Fibroblast of villous mesenchyme (primary cell): ENCODE results near the gene LUC7L3. TPM values are rescaled to one million over a fixed set of nuclear protein-coding genes. Genes with fewer than 3 reads are reported as not detected.

ENCODE experiments used
- DNase-seq: peaks from one replicate; pipeline ENCODE4 v3.0.0-alpha.2; 2010; ENCODE audit warnings: low read depth
- H3K4me3 ChIP-seq: 2 replicates; pipeline ENCODE4 v1.5.1; 2011; ENCODE audit warnings: low read depth, mild to moderate bottlenecking, low read length
- small RNA-seq: library from RNA; depleted of rRNA; stranded (forward); fragments of <200 nt; gene quantifications from one replicate; pipeline ENCODE3, GENCODE V24; 2012
- total RNA-seq: library from RNA; depleted of rRNA; stranded (reverse); fragments of >200 nt; gene quantifications from 2 replicates; pipeline ENCODE4 v1.2.3, GENCODE V29; 2012
- TF ChIP-seq, protein P1 (sequence below): IDR thresholded peaks from 2 replicates; pipeline ENCODE4 v1.5.1; 2012; ENCODE audit warnings: low read depth, mild to moderate bottlenecking, low read length; ENCODE audit not compliant: insufficient read depth

LUC7L3 gene
- total RNA-seq, 1 donor, result 31.5 TPM

DNA sequence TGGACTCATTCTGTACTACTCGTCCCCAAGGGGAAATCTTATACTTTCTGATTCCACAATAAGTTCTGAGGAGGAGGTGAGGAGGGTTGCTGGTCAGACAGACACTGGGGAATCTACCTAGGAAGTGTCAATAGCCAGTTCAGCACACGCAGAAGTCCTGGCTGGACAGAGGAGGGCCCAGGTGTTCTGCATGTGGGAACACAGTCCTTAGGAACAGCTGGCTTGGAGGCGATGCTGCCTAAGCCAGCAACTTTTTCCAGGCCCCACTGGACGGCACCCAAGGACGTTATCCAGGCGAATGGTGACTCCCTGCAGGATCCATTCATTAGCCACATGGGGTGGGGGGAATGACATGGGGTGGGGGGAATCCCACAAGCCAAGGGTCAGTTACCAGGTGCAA, 86.1 kb downstream of the LUC7L3 start:
- no peak for DNase-seq
- no peak overlapping the region for H3K4me3 ChIP-seq
- TF ChIP-seq, protein P1, sequence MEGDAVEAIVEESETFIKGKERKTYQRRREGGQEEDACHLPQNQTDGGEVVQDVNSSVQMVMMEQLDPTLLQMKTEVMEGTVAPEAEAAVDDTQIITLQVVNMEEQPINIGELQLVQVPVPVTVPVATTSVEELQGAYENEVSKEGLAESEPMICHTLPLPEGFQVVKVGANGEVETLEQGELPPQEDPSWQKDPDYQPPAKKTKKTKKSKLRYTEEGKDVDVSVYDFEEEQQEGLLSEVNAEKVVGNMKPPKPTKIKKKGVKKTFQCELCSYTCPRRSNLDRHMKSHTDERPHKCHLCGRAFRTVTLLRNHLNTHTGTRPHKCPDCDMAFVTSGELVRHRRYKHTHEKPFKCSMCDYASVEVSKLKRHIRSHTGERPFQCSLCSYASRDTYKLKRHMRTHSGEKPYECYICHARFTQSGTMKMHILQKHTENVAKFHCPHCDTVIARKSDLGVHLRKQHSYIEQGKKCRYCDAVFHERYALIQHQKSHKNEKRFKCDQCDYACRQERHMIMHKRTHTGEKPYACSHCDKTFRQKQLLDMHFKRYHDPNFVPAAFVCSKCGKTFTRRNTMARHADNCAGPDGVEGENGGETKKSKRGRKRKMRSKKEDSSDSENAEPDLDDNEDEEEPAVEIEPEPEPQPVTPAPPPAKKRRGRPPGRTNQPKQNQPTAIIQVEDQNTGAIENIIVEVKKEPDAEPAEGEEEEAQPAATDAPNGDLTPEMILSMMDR, result no peak

Small RNA genes within 50 kb of the gene (small RNA-seq; reads per million reads assigned to genes)
- not detected for gene AC005921.1
- not detected for gene MIR8059
- gene RF00019, result not detected

Other genes with a start within 250 kb of the LUC7L3 start
- gene RSAD1, start 240.7 kb upstream of the LUC7L3 start, total RNA-seq, result 16.8 and 25.4 TPM in 2 replicates
- gene MYCBPAP, start 211.2 kb upstream of the LUC7L3 start, total RNA-seq, result 0.64 and 0.86 TPM in 2 replicates
- under 0.01 TPM in 1 of 2 replicates, not detected in the other for gene EPN3, start 186.9 kb upstream of the LUC7L3 start, total RNA-seq
- gene SPATA20, start 172.4 kb upstream of the LUC7L3 start, total RNA-seq, result 102 and 109 TPM in 2 replicates
- gene CACNA1G, start 158.9 kb upstream of the LUC7L3 start, total RNA-seq, result under 0.01 and 0.43 TPM in 2 replicates
- gene ABCC3, start 84.7 kb upstream of the LUC7L3 start, total RNA-seq, result 14.5 and 39.3 TPM in 2 replicates
- 47.0 and 59.6 TPM in 2 replicates for gene ANKRD40, start 11.7 kb upstream of the LUC7L3 start, total RNA-seq
- gene ANKRD40CL, start 47.9 kb downstream of the LUC7L3 start, total RNA-seq, result not detected in 2 replicates
- under 0.01 TPM in 2 replicates for gene WFIKKN2, start 116.0 kb downstream of the LUC7L3 start, total RNA-seq
- gene TOB1, start 146.8 kb downstream of the LUC7L3 start, total RNA-seq, result 13.5 and 18.6 TPM in 2 replicates